Keratinocyte (primary cell): ENCODE data around the gene TYMS.

ENCODE experiments used
- CTCF ChIP-seq, 3 experiments: IDR thresholded peaks in 1 of 3; conservative IDR thresholded peaks in 1 of 3; optimal IDR thresholded peaks in 1 of 3; 2 replicates in 2 of 3; 3 replicates in 1 of 3; pipeline versions ENCODE3 to v1.5.1; 2011; ENCODE audit warnings: low read length in 3 of 3, mild to moderate bottlenecking in 3 of 3, moderate library complexity in 2 of 3, control low read depth in 1 of 3, inconsistent platforms in 1 of 3; ENCODE audit not compliant: insufficient read depth in 2 of 3; ENCODE audit errors: extremely low read depth in 1 of 3
- EZH2 ChIP-seq: IDR thresholded peaks from one replicate; pipeline ENCODE4 v1.6.1; 2012; ENCODE audit warnings: inconsistent platforms, mild to moderate bottlenecking, low read length, moderate library complexity

DNA sequence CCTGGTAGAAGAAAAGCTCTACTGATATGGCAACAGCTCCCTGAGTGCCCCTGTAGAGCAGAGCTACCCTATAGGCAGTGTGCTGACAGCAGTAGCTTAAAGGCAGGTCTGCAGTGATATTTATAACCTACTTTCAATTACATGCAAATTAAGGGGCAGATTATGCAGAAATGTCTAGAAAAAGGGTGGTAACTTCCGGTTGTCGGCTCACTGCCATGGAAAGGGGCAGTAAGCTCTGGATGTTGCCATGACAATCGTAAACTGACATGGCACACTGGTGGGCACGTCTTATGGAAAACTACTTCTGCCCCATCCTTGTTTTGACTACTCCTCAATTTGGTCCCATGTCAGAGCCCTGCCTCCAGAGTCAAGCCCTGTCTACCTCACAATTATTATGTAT, 2.9 kb upstream of the TYMS start:
- TF ChIP-seq CTCF (optimal IDR thresholded peaks at IDR 0.05 in 1 of 3, IDR thresholded peaks at IDR 0.05 in 1 of 3, conservative IDR thresholded peaks at IDR 0.05 in 1 of 3; ENCODE audit: extremely low read depth in 1 of 3, insufficient read depth in 2 of 3, low read length in 3 of 3): no peak
- TF ChIP-seq EZH2: no peak
